Measurements from ENCODE around the gene GSTA1.
"Not testable (repeated sequence)": the region's sequence is repeated elsewhere in the genome, so short reads cannot be mapped to it uniquely, and the experiment has no call there.

GSTA1 gene

GRCh38 chr6:52753137-52753536, 50.5 kb downstream of the GSTA1 start:
- not testable (repeated sequence) for DNase-seq

- no peak for DNase-seq
Measured at GRCh38 chr6:52752310-52752709, 51.3 kb downstream of the GSTA1 start.

GRCh38 chr6:52749556-52750152, 54.0 kb downstream of the GSTA1 start:
- DNase-seq, result no peak

- DNase-seq, result not testable (repeated sequence)
Measured at GRCh38 chr6:52747301-52747700, 56.3 kb downstream of the GSTA1 start.

- DNase-seq, result no peak
Measured at GRCh38 chr6:52746213-52746612, 57.4 kb downstream of the GSTA1 start.

GRCh38 chr6:52745764-52746201, 57.8 kb downstream of the GSTA1 start:
- no peak for DNase-seq

- DNase-seq, result no peak
Measured at GRCh38 chr6:52741872-52742271, 61.7 kb downstream of the GSTA1 start.

Measured in central memory CD4-positive, alpha-beta T cell (primary cell).